Lower lobe of right lung (tissue), 2 donors: Measurements from ENCODE around the gene SLC29A1. TPM values are rescaled to one million over a fixed set of nuclear protein-coding genes. Genes with fewer than 3 reads are reported as not detected.

ENCODE experiments used
- ATAC-seq, 2 donors: fragments of 200-7000 bp; cut with Tn5 transposase; one replicate each; pipeline ENCODE4 v1.9.1; 2020 to 2022; ENCODE audit warnings: mild to moderate bottlenecking in 2 of 2, moderate library complexity in 2 of 2
- DNase-seq: peaks from one replicate; pipeline ENCODE4 v3.0.0-alpha.2; 2020
- H3K27ac ChIP-seq: fragments of 200-600 bp; one replicate; pipeline ENCODE4 v1.8.0; 2022
- H3K27me3 ChIP-seq: fragments of 200-600 bp; one replicate; pipeline ENCODE4 v1.8.0; 2022; ENCODE audit warnings: low read depth
- H3K36me3 ChIP-seq: fragments of 200-600 bp; one replicate; pipeline ENCODE4 v1.8.0; 2022; ENCODE audit warnings: mild to moderate bottlenecking
- H3K4me1 ChIP-seq: fragments of 200-600 bp; one replicate; pipeline ENCODE4 v1.8.0; 2022
- H3K4me3 ChIP-seq: fragments of 200-600 bp; one replicate; pipeline ENCODE4 v1.8.0; 2022; ENCODE audit warnings: mild to moderate bottlenecking
- H3K9me3 ChIP-seq: fragments of 200-600 bp; one replicate; pipeline ENCODE4 v1.8.0; 2022
- intact Hi-C: fragments of 100-400 bp; cut with DNase I; formaldehyde crosslinking; loops from one replicate; pipeline ENCODE4 v1.11.0; 2022
- total RNA-seq: library from RNA; stranded (reverse); fragmentation: NEBNext Ultra II Directional; extraction: Animal tissue kit (Norgen Biotek cat#: 25700); gene quantifications from one replicate; pipeline ENCODE4 v1.2.1, GENCODE V29; 2021
- TF ChIP-seq, protein P1 (sequence below): fragments of 200-600 bp; IDR thresholded peaks from one replicate; pipeline ENCODE4 v1.8.0; 2022; ENCODE audit warnings: antibody characterized with exemption, mild to moderate bottlenecking
- donor health status: DM: no; HTN: yes; CAD: no; lungs with severe emphysema.

The SLC29A1 gene
- total RNA-seq, 1 donor from 2014 or later, result 36.2 TPM

DNA sequence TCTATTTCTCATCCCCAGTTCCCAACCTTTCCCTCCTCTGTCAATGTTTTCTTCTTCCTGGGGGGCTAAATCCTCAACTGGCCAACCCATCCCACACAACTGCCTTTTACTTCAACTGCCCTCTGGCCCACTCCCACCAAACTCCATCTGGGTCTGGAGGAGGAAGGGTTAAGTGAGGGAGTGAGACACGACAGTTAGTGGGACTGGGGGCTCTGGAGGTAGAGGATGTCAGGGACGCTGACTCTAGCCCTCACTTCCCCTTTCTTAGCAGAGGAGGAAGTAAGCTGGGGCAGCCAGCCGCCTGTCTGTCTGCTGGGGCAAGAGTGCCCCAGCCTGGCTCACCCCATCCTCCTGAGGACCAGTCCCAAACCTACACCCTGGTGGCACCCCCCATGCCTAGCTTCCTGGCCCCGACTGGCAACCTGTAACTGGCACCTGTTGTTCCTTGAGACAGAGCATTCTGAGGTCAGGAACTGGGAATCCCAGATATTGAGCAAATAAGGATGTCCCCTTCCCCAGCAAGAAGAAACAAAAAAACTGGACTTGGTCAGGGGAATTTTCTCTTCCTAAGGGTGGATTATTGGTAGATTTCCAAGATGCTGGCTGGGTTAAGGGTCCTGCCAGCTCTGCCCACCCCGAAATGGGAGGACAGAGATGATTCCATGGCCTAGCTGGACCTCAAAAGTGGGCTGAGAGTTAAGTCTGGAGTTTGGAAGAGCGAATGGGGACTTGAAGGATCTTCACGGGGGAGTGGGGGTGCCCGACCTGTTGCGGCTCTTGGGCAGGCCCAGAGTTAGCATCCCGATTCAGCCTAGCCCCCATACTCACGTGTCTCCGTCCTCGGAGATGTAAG, 41.0 kb downstream of the SLC29A1 start:
- intact Hi-C loops, result no loop called here
- DNase-seq, result peak; percentile 81
- peak overlapping the region; percentile 85 for H3K27ac ChIP-seq

DNA sequence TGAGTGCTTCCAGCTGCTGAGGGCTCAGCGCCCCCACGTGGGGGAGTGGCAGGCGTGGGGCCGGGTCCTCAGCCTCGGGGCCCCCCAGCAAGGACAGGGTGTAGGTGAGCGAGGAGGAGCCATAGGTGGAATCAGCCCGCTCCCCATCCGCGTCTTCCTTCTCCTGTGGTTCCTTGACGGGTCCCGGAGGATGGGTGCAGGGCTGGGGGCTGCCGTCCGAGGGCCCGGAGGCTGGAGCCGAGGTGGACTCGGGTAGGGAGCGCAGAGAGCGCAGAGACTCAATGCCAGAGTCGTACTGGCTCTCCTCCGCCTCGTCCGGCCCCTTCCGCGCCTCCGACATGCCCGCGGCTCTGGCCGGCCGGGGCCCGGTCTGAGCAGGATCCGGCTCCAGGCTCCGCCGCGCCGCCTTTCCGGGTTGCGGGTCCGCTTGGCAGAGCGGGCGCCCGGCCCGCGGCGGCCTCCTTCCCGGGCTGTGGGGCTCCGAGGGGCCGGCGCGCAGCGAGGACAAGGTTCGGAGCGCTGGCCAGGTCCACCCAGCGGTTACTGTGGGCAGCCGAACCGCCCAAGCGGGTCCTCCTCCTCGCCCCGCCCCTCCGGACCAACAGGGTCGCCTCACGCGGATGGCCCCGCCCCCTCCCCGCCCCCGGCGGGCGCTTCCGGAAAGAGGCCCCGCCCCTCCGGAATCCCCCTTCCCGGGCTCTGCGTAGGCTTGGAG, 41.8 kb downstream of the SLC29A1 start, which contains the start of gene NFKBIE:
NFKBIE (minus strand) TSS at position 545 of the 715 bp plus-strand sequence; CDS start at position 340, 205 bp downstream.
- Histone ChIP-seq H3K9me3 (no peaks in the 10 kb centered on the region), H3K27me3 (peaks cover 11% of the 10 kb centered on the region), H3K27ac (peak within 1 kb of the TSS; percentile 85), H3K36me3 (peaks cover 3% of the 10 kb centered on the region), H3K4me1 (peaks cover 35% of the 10 kb centered on the region), H3K4me3 (peak within 1 kb of the TSS; percentile 87)
- peak; percentile 93 for ATAC-seq
- TF ChIP-seq, protein P1, sequence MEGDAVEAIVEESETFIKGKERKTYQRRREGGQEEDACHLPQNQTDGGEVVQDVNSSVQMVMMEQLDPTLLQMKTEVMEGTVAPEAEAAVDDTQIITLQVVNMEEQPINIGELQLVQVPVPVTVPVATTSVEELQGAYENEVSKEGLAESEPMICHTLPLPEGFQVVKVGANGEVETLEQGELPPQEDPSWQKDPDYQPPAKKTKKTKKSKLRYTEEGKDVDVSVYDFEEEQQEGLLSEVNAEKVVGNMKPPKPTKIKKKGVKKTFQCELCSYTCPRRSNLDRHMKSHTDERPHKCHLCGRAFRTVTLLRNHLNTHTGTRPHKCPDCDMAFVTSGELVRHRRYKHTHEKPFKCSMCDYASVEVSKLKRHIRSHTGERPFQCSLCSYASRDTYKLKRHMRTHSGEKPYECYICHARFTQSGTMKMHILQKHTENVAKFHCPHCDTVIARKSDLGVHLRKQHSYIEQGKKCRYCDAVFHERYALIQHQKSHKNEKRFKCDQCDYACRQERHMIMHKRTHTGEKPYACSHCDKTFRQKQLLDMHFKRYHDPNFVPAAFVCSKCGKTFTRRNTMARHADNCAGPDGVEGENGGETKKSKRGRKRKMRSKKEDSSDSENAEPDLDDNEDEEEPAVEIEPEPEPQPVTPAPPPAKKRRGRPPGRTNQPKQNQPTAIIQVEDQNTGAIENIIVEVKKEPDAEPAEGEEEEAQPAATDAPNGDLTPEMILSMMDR, result peak; percentile 16
- intact Hi-C loops, result no loop called here
- DNase-seq, result peak; percentile 96

More for the DNA sequence above, 41.0 kb downstream of the SLC29A1 start:
- Histone ChIP-seq H3K27me3 (peaks cover 7% of the 10 kb centered on the region), H3K4me3 (peak overlapping the region; percentile 87), H3K9me3 (no peaks in the 10 kb centered on the region), H3K4me1 (peaks cover 35% of the 10 kb centered on the region), H3K36me3 (peaks cover 10% of the 10 kb centered on the region)
- TF ChIP-seq, protein P1, result no peak
- peak; percentile 50 to 53 for ATAC-seq

DNA sequence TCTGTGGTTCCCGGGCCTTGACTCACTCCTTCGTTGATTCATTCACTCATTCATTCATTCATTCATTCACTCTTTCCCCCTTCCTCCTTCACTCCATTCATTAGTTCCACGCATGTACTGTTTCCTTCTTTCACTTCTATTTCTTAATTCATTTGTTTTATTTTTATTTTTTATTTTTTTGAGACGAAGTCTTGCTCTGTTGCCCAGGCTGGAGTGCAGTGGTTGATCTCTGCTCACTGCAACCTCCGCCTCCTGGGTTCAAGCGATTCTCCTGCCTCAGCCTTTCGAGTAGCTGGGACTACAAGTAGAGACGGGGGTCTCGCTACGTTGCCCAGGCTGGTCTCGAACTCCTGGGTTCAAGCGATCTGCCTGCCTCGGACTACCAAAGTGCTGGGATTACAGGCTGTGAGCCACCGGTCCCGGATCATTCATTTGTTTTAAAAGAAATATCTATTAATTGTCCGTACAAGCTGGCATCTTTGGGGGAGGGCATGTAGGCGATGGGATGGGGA, 42.4 kb downstream of the SLC29A1 start:
- TF ChIP-seq, protein P1, result no peak
- Histone ChIP-seq H3K36me3 (no peaks in the 10 kb centered on the region), H3K4me1 (peaks cover 35% of the 10 kb centered on the region), H3K27me3 (peaks cover 15% of the 10 kb centered on the region), H3K27ac (peak overlapping the region; percentile 85), H3K4me3 (peak overlapping the region; percentile 87), H3K9me3 (no peaks in the 10 kb centered on the region)
- ATAC-seq (no peak), DNase-seq (peak; percentile 38)
- intact Hi-C loops, result no loop called here

DNA sequence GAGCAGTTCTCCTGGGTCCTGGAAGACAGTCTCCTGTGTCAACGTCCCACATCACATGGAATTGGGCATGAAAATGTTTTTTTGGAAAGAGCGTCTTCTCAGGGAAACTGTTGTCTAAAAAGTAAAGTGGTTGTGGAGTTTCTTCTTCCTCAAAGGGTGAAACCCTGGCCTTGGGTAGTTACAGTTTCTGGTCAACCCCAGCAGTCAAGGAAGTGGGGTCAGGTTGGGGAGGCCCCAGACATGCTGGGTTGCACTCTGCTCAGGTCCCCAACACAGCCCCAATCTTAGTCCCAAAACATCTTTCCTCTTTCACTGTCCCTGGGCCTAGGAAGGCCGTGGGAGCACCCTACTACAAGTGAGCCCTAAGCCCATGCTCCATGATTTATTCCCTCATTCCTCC, 43.0 kb downstream of the SLC29A1 start:
- H3K27me3 ChIP-seq, result peaks cover 16% of the 10 kb centered on the region
- ATAC-seq, result no peak
- no peak overlapping the region for H3K4me3 ChIP-seq
- H3K36me3 ChIP-seq, result no peaks in the 10 kb centered on the region
- H3K27ac ChIP-seq, result no peak overlapping the region
- no peaks in the 10 kb centered on the region for H3K9me3 ChIP-seq
- peaks cover 35% of the 10 kb centered on the region for H3K4me1 ChIP-seq
- intact Hi-C loops, result no loop called here
- no peak for DNase-seq
- TF ChIP-seq, protein P1, result no peak

DNA sequence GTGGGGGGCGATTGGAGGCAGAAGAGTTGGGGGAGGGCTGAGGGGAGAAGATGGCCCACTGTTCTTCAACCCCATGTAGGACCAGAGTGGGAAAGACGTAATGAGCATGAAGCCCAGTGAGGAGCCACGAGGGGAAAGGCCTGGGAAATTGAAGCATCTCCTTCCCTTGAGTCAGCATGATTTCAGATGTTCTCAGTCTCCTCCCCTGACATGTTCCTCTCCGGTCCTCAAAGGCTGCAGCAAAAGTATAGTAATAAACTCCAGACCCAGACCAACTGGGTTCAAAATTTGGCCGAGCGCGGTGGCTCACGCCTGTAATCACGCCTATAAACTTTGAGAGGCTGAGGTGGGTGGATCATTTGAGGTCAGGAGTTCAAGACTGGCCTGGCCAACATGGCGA, 43.9 kb downstream of the SLC29A1 start:
- ATAC-seq (no peak), DNase-seq (peak; percentile 20)
- TF ChIP-seq, protein P1, result no peak
- intact Hi-C loops, result no loop called here
- Histone ChIP-seq H3K36me3 (no peaks in the 10 kb centered on the region), H3K27ac (no peak overlapping the region), H3K4me3 (no peak overlapping the region), H3K4me1 (peaks cover 27% of the 10 kb centered on the region), H3K9me3 (no peaks in the 10 kb centered on the region), H3K27me3 (peaks cover 25% of the 10 kb centered on the region)
